Endothelial cell of umbilical vein (primary cell): ENCODE data around the gene RER1. TPM values are rescaled to one million over a fixed set of nuclear protein-coding genes. Genes with fewer than 3 reads are reported as not detected.

Source experiments
- BruUV-seq: library from RNA; stranded (reverse); fragments of 400-500 nt; replicated peaks from 2 replicates; lab custom pipeline; 2021; lab: Mats Ljungman, UMichigan
- CTCF ChIA-PET: fragments of 300-600, 350-600 bp; sonication (Branson Sonifier 250); formaldehyde crosslinking; loops from one replicate; lab custom pipeline; 2021; ENCODE audit warnings: antibody characterized with exemption, inconsistent platforms; lab: Charles Lee
- POLR2A ChIA-PET: fragments of 300-600, 350-600 bp; sonication (Branson Sonifier 250); formaldehyde crosslinking; loops from one replicate; lab custom pipeline; 2021; ENCODE audit warnings: antibody characterized with exemption, inconsistent platforms; lab: Charles Lee
- DNase-seq: peaks from one replicate; pipeline ENCODE4 v3.0.0-alpha.2; 2011; ENCODE audit warnings: low read depth, low spot score
- FAIRE-seq: peaks from 2 replicates; lab custom pipeline; 2011; peaks lifted over from hg19 to GRCh38; lab: Jason Lieb, UNC
- H2AFZ ChIP-seq: 2 replicates; pipeline ENCODE4 v1.6.0; 2012; ENCODE audit warnings: low read depth, low read length, control low read depth, inconsistent platforms
- H3K27ac ChIP-seq: 2 replicates; pipeline ENCODE4 v1.5.1; 2011; ENCODE audit warnings: low read depth, mild to moderate bottlenecking, control low read depth, low read length, moderate library complexity; ENCODE audit not compliant: insufficient read depth
- H3K27me3 ChIP-seq, 2 experiments: 2 replicates each; pipeline versions ENCODE4 v1.6.0 to v1.6.1; 2011; ENCODE audit warnings: low read length in 2 of 2, mixed read lengths in 1 of 2; ENCODE audit not compliant: control insufficient read depth in 2 of 2, insufficient read depth in 2 of 2
- H3K36me3 ChIP-seq, 2 experiments: 2 replicates in 1 of 2; 3 replicates in 1 of 2; pipeline ENCODE4 v1.5.1; 2011; ENCODE audit warnings: low read length in 2 of 2, mild to moderate bottlenecking in 1 of 2, moderate library complexity in 1 of 2; ENCODE audit not compliant: control insufficient read depth in 2 of 2, insufficient read depth in 2 of 2; ENCODE audit errors: extremely low read depth in 1 of 2
- H3K4me1 ChIP-seq: 3 replicates; pipeline ENCODE4 v1.5.1; 2011; ENCODE audit warnings: mild to moderate bottlenecking, low read length; ENCODE audit not compliant: control insufficient read depth, insufficient read depth; ENCODE audit errors: extremely low read depth
- H3K4me2 ChIP-seq: 2 replicates; pipeline ENCODE4 v1.6.1; 2011; ENCODE audit warnings: low read length, control low read depth, mixed read lengths; ENCODE audit not compliant: insufficient read depth
- H3K4me3 ChIP-seq, 3 experiments: fragments of 200-600 bp in 1 of 3; sonication (generic), shearing (Covaris generic) in 1 of 3; replicated peaks in 1 of 3; 2 replicates each; pipeline ENCODE4 v1.5.1; 2011 to 2016; ENCODE audit warnings: control low read depth in 3 of 3, low read length in 3 of 3, mild to moderate bottlenecking in 2 of 3, inconsistent platforms in 1 of 3, low read depth in 1 of 3, moderate library complexity in 1 of 3; ENCODE audit not compliant: insufficient read depth in 1 of 3
- H3K79me2 ChIP-seq: 2 replicates; pipeline ENCODE4 v1.6.0; 2012; ENCODE audit warnings: low read length, inconsistent platforms; ENCODE audit not compliant: control insufficient read depth, insufficient read depth
- H3K9ac ChIP-seq: replicated peaks from 2 replicates; pipeline ENCODE3; 2011; ENCODE audit warnings: low read length, control low read depth; ENCODE audit not compliant: insufficient read depth; ENCODE audit errors: extremely low read depth
- H3K9me1 ChIP-seq: replicated peaks from 3 replicates; pipeline ENCODE4 v1.6.0; 2011; ENCODE audit warnings: mild to moderate bottlenecking, low read length; ENCODE audit not compliant: control insufficient read depth, insufficient read depth; ENCODE audit errors: extremely low read depth
- H3K9me3 ChIP-seq: replicated peaks from 2 replicates; pipeline ENCODE4 v1.5.1; 2012; ENCODE audit warnings: low read length, inconsistent platforms; ENCODE audit not compliant: control insufficient read depth, insufficient read depth
- H4K20me1 ChIP-seq: replicated peaks from 2 replicates; pipeline ENCODE3; 2011; ENCODE audit warnings: mild to moderate bottlenecking, low read length; ENCODE audit not compliant: control insufficient read depth, insufficient read depth; ENCODE audit errors: extremely low read depth
- EZH2 ChIP-seq: IDR thresholded peaks from 2 replicates; pipeline ENCODE4 v1.6.1; 2012; ENCODE audit warnings: borderline replicate concordance, low read depth, mild to moderate bottlenecking, moderate library complexity, low read length, inconsistent platforms; ENCODE audit not compliant: severe bottlenecking
- FOS ChIP-seq: IDR thresholded peaks from 2 replicates; pipeline ENCODE4 v1.6.1; 2011; ENCODE audit warnings: mild to moderate bottlenecking, low read length, moderate library complexity, borderline replicate concordance; ENCODE audit not compliant: insufficient read depth
- GATA2 ChIP-seq: IDR thresholded peaks from 2 replicates; pipeline ENCODE4 v1.7.0; 2011; ENCODE audit warnings: low read depth, mild to moderate bottlenecking, moderate library complexity, mixed read lengths, low read length; ENCODE audit not compliant: insufficient read length, insufficient read depth
- JUN ChIP-seq: IDR thresholded peaks from 2 replicates; pipeline ENCODE4 v1.6.1; 2011; ENCODE audit warnings: borderline replicate concordance, low read depth; ENCODE audit not compliant: insufficient read length, insufficient read depth
- MYC ChIP-seq: IDR thresholded peaks from one replicate; pipeline ENCODE4 v1.6.1; 2011; ENCODE audit warnings: mild to moderate bottlenecking, low read depth, low read length
- POLR2A ChIP-seq: IDR thresholded peaks from 2 replicates; pipeline ENCODE4 v1.6.1; 2012; ENCODE audit warnings: low read depth, mild to moderate bottlenecking, control low read depth, low read length
- POLR2AphosphoS5 ChIP-seq: IDR thresholded peaks from 2 replicates; pipeline ENCODE4 v1.6.1; 2012; ENCODE audit warnings: low read depth, mild to moderate bottlenecking, control low read depth, low read length, moderate library complexity; ENCODE audit not compliant: insufficient read depth
- dilution Hi-C: fragments of 300-500 bp; cut with MboI; formaldehyde crosslinking; loops from one replicate; pipeline ENCODE4 v1.15.0; 2019; ENCODE audit warnings: low sequenced_read_pairs; ENCODE audit not compliant: extremely low pct_ligation_motif_present
- intact Hi-C: fragments of 100-400 bp; cut with micrococcal nuclease; formaldehyde crosslinking; loops from one replicate; pipeline ENCODE4 v1.10.0; 2022
- polyA plus RNA-seq, 4 experiments: library from polyadenylated mRNA; depleted of rRNA in 3 of 4; stranded (reverse) in 3 of 4; unstranded in 1 of 4; fragments of >200 nt; gene quantifications; 2 replicates each; pipeline versions ENCODE4 v1.2.1 to v1.2.3, GENCODE V29; 2011 to 2012; ENCODE audit warnings: missing spikeins in 1 of 4
- total RNA-seq: library from RNA; stranded (reverse); gene quantifications from 2 replicates; pipeline ENCODE4 v1.2.3, GENCODE V29; 2021
- TF ChIP-seq, protein P1 (sequence below): IDR thresholded peaks from 2 replicates; pipeline ENCODE4 v1.6.1; 2011; ENCODE audit not compliant: insufficient read depth, insufficient read length
- TF ChIP-seq, protein P2 (sequence below), 2 donors: IDR thresholded peaks; 1 replicate in 1 of 2; 2 replicates in 1 of 2; pipeline ENCODE4 v1.5.1; 2011; ENCODE audit warnings: low read length in 2 of 2, mild to moderate bottlenecking in 2 of 2, moderate library complexity in 2 of 2, control low read depth in 1 of 2, inconsistent platforms in 1 of 2, low read depth in 1 of 2; ENCODE audit not compliant: insufficient read depth in 1 of 2; ENCODE audit errors: extremely low read depth in 1 of 2

RER1 gene
- total and polyA plus RNA-seq, 2 donors (not counting 3 experiments of a cell fraction or from before 2014, with no cell fraction given) = 179 to 292 TPM

DNA sequence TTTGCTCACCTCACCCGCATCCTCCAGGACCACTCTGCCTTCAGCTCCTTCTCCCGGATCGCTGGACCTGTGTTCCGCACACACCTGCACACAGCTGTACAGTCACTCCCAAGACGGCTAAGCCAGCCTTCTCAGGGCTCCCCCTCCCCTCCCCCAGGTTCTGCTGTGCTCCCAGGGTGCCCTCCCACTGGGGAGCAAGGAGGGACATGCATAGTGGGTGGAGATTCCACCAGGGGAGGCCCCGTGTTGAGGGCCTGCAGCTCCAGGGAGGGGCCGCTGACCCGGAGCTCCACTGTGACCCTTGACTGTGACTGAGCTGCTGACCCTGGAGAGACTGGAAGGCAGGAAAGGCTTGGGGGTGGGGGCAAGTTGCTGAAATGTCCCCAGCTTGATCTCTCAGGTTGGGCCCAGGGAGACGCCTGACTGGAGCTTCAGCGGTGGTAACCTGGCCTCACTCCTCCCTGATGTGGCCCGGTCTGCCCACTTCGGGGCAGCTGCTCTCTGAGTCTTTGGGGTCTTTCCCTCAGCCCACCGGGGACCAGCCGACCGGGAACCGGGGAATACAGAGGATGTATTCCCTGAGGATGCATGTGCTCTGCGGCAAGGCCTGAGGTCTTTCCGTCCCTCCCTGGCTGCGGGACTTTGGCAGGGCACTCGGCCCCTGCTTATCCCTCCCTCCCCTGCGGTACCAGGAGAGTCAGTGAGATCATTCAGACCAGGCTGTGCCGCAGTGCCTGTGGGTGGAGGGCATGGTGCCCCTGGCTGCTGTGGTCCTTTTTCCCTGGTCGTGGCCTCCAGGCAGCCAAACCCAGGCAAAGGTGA lies 55.8 kb downstream of the RER1 start:
- Histone ChIP-seq H3K4me2 (no peak overlapping the region), H4K20me1 (no peaks in the 10 kb centered on the region), H3K4me1 (peaks cover 22% of the 10 kb centered on the region), H2AFZ (peak overlapping the region; percentile 79), H3K27ac (no peak overlapping the region), H3K9me3 (no peaks in the 10 kb centered on the region), H3K9ac (no peak overlapping the region), H3K4me3 (no peak overlapping the region), H3K27me3 (peaks cover 5 to 12% of the 10 kb centered on the region in 2 experiments), H3K36me3 (no peaks in the 10 kb centered on the region), H3K79me2 (no peaks in the 10 kb centered on the region), H3K9me1 (no peaks in the 10 kb centered on the region)
- dilution Hi-C loops (no loop called here), intact Hi-C loops (no loop called here)
- BruUV-seq = no TSS peak
- POLR2A ChIA-PET = no interaction called here
- no peak for FAIRE-seq
- CTCF ChIA-PET = interaction anchor here (0.8 to 1.5 kb wide), 3 partner anchors 33 to 977 kb away, joined by 4 read pairs; no protein-coding TSS in a partner anchor
- TF ChIP-seq POLR2AphosphoS5 (no peak), POLR2A (no peak), JUN (no peak), GATA2 (no peak), FOS (no peak), MYC (no peak), EZH2 (no peak)
- TF ChIP-seq, protein P1, sequence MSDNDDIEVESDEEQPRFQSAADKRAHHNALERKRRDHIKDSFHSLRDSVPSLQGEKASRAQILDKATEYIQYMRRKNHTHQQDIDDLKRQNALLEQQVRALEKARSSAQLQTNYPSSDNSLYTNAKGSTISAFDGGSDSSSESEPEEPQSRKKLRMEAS = no peak
- TF ChIP-seq, protein P2, sequence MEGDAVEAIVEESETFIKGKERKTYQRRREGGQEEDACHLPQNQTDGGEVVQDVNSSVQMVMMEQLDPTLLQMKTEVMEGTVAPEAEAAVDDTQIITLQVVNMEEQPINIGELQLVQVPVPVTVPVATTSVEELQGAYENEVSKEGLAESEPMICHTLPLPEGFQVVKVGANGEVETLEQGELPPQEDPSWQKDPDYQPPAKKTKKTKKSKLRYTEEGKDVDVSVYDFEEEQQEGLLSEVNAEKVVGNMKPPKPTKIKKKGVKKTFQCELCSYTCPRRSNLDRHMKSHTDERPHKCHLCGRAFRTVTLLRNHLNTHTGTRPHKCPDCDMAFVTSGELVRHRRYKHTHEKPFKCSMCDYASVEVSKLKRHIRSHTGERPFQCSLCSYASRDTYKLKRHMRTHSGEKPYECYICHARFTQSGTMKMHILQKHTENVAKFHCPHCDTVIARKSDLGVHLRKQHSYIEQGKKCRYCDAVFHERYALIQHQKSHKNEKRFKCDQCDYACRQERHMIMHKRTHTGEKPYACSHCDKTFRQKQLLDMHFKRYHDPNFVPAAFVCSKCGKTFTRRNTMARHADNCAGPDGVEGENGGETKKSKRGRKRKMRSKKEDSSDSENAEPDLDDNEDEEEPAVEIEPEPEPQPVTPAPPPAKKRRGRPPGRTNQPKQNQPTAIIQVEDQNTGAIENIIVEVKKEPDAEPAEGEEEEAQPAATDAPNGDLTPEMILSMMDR (IDR thresholded peaks at IDR 0.05; ENCODE audit: extremely low read depth in 1 of 2, insufficient read depth in 1 of 2, low read depth in 1 of 2, low read length in 2 of 2) = no peak
- no peak for DNase-seq
